Activated naive CD4-positive, alpha-beta T cell treated with anti-CD3 and anti-CD28 coated beads for 36 hours (primary cell): ENCODE results near the gene GZMH. TPM values are rescaled to one million over a fixed set of nuclear protein-coding genes. Genes with fewer than 3 reads are reported as not detected.
"Not testable (repeated sequence)": the region's sequence is repeated elsewhere in the genome, so short reads cannot be mapped to it uniquely, and the experiment has no call there.

Experiments
- CTCF ChIA-PET: fragments of 350-600 bp; sonication (Branson Sonifier 250); formaldehyde crosslinking; loops from one replicate; lab custom pipeline; 2021; ENCODE audit warnings: antibody characterized with exemption; lab: Charles Lee
- DNase-seq: peaks from one replicate; pipeline ENCODE4 v3.0.0-alpha.2; 2020
- H3K27ac Mint-ChIP-seq: one replicate; pipeline ENCODE4 v1.8.0; 2021; ENCODE audit warnings: mild to moderate bottlenecking, mixed read lengths
- H3K27me3 Mint-ChIP-seq: one replicate; pipeline ENCODE4 v1.8.0; 2021; ENCODE audit warnings: low read depth, mixed read lengths
- H3K36me3 Mint-ChIP-seq: one replicate; pipeline ENCODE4 v1.8.0; 2021; ENCODE audit warnings: low read depth, mixed read lengths
- H3K4me1 Mint-ChIP-seq: one replicate; pipeline ENCODE4 v1.8.0; 2021; ENCODE audit warnings: low read depth, mixed read lengths
- H3K4me3 Mint-ChIP-seq: one replicate; pipeline ENCODE4 v1.8.0; 2021; ENCODE audit warnings: mild to moderate bottlenecking, moderate library complexity, mixed read lengths
- H3K9me3 Mint-ChIP-seq: one replicate; pipeline ENCODE4 v1.8.0; 2021; ENCODE audit warnings: mixed read lengths
- intact Hi-C: fragments of 100-400 bp; cut with micrococcal nuclease; formaldehyde crosslinking; loops from one replicate; pipeline ENCODE4 v1.15.1; 2023
- total RNA-seq, 2 experiments: library from RNA; stranded (reverse); gene quantifications; one replicate each; pipeline ENCODE4 v1.2.3, GENCODE V29; 2021

Gene GZMH, protein sequence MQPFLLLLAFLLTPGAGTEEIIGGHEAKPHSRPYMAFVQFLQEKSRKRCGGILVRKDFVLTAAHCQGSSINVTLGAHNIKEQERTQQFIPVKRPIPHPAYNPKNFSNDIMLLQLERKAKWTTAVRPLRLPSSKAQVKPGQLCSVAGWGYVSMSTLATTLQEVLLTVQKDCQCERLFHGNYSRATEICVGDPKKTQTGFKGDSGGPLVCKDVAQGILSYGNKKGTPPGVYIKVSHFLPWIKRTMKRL
- total RNA-seq, result 10 to 100 TPM; 81.3 to 86.1 TPM

GRCh38 chr14:24609655-24610344 lies at the start of gene GZMH:
Gene GZMH, minus strand, starts transcription at chr14:24609685. Its CDS starts 72 bp downstream, at chr14:24609613.
- Mint-ChIP-seq H3K36me3 (peaks cover 5% of the 10 kb centered on the region), H3K27me3 (no peaks in the 10 kb centered on the region), H3K9me3 (peaks cover 1% of the 10 kb centered on the region), H3K4me3 (peak within 1 kb of the TSS; percentile 76), H3K4me1 (peaks cover 49% of the 10 kb centered on the region), H3K27ac (peak within 1 kb of the TSS; percentile 77)
- DNase-seq, result peak; percentile 54
- intact Hi-C loops, result loop anchor here (1.0 to 2.0 kb wide), 3 partner anchors 64 to 127 kb away; no protein-coding TSS in a partner anchor
- CTCF ChIA-PET, result interaction anchor here (1.0 to 2.4 kb wide), 4 partner anchors 65 to 128 kb away, joined by 4 to 13 read pairs (median 6); no protein-coding TSS in a partner anchor

- intact Hi-C loops, H3K27me3 Mint-ChIP-seq, CTCF ChIA-PET: not testable (repeated sequence)
Measured at GRCh38 chr14:24648361-24648760, 38.9 kb upstream of the GZMH start.

DNA sequence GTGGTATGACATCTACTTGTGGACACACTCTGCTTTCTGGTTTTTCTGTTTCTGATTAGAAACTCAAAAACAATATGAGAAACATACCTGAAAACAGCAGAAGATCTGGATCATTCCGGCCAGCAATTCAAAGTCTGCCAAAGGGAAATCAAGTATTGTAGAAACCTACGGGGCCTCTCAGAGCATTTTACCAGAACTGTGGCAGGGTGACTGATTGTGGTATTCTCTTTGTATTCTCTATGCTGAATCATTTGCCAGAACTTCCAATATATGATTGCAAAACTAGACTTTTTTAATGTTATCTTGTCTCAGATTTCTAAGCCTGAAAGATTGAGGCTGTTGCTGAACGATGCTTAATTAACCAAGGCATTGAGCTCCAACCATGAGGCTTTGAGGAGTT lies 30.4 kb upstream of the GZMH start:
- Mint-ChIP-seq H3K9me3 (no peaks in the 10 kb centered on the region), H3K4me1 (peaks cover 8% of the 10 kb centered on the region), H3K4me3 (no peak overlapping the region), H3K27me3 (no peaks in the 10 kb centered on the region), H3K36me3 (no peaks in the 10 kb centered on the region), H3K27ac (no peak overlapping the region)
- CTCF ChIA-PET, result interaction anchor here (1.2 kb wide), 1 partner anchor 13 kb away, joined by 4 read pairs; no protein-coding TSS in a partner anchor
- DNase-seq, result no peak
- intact Hi-C loops, result no loop called here

More at GRCh38 chr14:24648361-24648760, 38.9 kb upstream of the GZMH start:
- DNase-seq, H3K4me3 Mint-ChIP-seq, H3K4me1 Mint-ChIP-seq, H3K36me3 Mint-ChIP-seq, H3K9me3 Mint-ChIP-seq, H3K27ac Mint-ChIP-seq: not testable (repeated sequence)

DNA sequence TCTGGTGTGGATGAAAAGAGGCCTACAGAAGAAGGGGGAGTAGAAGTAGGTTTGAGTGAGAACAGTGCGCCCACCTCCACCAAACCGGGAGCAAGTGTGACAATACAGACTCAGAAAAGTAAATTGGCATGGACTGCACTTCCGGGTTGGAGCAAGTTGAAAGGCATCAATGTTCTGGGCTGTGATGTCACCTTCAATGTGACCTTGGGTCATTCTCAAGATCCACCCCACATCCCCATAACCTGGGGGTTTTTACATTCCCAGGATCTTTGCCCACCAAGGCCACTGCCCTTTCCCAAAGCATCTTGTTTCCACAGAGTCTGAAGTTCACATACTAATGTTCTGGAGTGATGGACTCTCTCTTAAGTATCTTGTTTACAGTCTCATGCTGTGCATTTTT lies 29.8 kb upstream of the GZMH start:
- no peak overlapping the region for H3K27ac Mint-ChIP-seq
- no peak for DNase-seq
- no peaks in the 10 kb centered on the region for H3K36me3 Mint-ChIP-seq
- H3K4me3 Mint-ChIP-seq, result no peak overlapping the region
- intact Hi-C loops, result no loop called here
- H3K9me3 Mint-ChIP-seq, result no peaks in the 10 kb centered on the region
- CTCF ChIA-PET, result no interaction called here
- H3K27me3 Mint-ChIP-seq, result no peaks in the 10 kb centered on the region
- H3K4me1 Mint-ChIP-seq, result peaks cover 10% of the 10 kb centered on the region

DNA sequence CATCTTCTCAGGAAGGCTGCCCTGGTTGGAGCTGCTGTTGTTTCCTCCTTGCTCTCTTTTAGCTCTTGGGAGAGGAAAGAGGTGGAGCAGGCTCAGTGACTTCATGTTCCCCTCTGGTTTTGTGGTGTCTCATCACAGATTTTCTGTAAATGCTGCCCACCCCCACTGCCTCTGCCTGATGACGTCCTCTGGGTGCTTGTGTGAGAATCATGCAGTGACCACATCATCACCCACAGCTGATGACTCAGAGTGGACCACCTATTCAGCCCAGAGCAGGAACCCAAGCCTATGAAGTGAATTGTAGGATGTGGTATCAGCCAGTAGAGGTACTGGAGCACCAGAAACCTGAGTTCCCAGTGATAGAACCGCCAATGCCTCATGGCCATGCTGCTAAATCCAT lies 24.7 kb upstream of the GZMH start, which contains the start of gene GZMB:
TSS of gene GZMB (minus strand) at position 33 of the 400 bp plus-strand sequence. CDS start at position 3, 30 bp downstream.
- H3K27me3 Mint-ChIP-seq, result no peaks in the 10 kb centered on the region
- intact Hi-C loops, result loop anchor here (1.0 kb wide), 1 partner anchor 39 kb away; no protein-coding TSS in a partner anchor
- CTCF ChIA-PET, result interaction anchor here (0.8 to 2.8 kb wide), 3 partner anchors 29 to 76 kb away, joined by 3 to 10 read pairs (median 3); no protein-coding TSS in a partner anchor
- peak within 1 kb of the TSS; percentile 72 for H3K4me3 Mint-ChIP-seq
- H3K9me3 Mint-ChIP-seq, result no peaks in the 10 kb centered on the region
- H3K36me3 Mint-ChIP-seq, result peaks cover 16% of the 10 kb centered on the region
- H3K27ac Mint-ChIP-seq, result peak within 1 kb of the TSS; percentile 84
- peak; percentile 81 for DNase-seq
- peaks cover 6% of the 10 kb centered on the region for H3K4me1 Mint-ChIP-seq

DNA sequence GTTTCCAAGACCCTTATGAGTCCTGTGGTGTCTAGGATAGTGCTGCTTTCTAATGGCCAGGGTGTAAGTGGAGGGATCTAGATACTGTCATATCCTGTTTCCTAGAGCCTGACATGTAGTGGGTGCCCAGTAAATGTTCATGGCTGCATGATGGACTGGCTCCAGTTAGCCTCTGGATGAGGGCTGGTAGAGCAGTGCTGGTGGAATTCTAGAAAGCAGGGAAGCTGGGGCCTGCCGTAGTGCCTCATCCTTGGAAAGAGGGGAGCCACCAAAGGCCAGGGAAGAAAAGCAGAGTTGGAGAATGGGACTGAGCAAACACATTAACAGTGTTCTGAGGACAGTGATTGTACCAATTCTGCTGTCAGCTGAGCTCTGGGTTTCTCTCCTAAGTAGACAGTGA lies 23.9 kb upstream of the GZMH start:
- CTCF ChIA-PET, result interaction anchor here (0.8 to 1.0 kb wide), 2 partner anchors 46 to 77 kb away, joined by 3 read pairs; no protein-coding TSS in a partner anchor
- intact Hi-C loops, result no loop called here
- Mint-ChIP-seq H3K36me3 (peaks cover 16% of the 10 kb centered on the region), H3K9me3 (no peaks in the 10 kb centered on the region), H3K27me3 (no peaks in the 10 kb centered on the region), H3K27ac (peak overlapping the region; percentile 84), H3K4me1 (peaks cover 6% of the 10 kb centered on the region), H3K4me3 (peak overlapping the region; percentile 70)
- DNase-seq, result no peak

DNA sequence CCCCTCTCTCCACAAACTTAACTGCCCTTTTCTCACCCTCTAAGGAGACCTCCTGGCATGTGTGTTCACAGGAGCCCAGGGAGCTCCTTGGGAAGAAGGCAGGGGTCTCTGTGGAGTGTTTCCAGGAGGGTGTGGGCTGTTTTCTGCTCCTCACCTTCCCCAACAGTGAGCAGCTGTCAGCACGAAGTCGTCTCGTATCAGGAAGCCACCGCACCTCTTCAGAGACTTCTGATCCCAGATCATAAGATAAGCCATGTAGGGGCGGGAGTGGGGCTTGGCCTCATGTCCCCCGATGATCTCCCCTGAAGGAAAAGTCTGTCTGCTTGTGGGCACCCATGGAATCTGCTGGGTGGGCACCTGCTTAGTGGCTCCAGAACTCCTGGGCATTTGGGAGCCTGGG lies 23.3 kb upstream of the GZMH start:
- Mint-ChIP-seq H3K9me3 (no peaks in the 10 kb centered on the region), H3K27ac (peak overlapping the region; percentile 84), H3K27me3 (no peaks in the 10 kb centered on the region), H3K4me3 (peak overlapping the region; percentile 70), H3K36me3 (peaks cover 16% of the 10 kb centered on the region), H3K4me1 (peaks cover 6% of the 10 kb centered on the region)
- intact Hi-C loops, result no loop called here
- no peak for DNase-seq
- CTCF ChIA-PET, result no interaction called here

GRCh38 chr14:24632336-24632735 lies 22.9 kb upstream of the GZMH start:
- Mint-ChIP-seq H3K4me1 (peaks cover 6% of the 10 kb centered on the region), H3K27me3 (no peaks in the 10 kb centered on the region), H3K9me3 (no peaks in the 10 kb centered on the region), H3K4me3 (peak overlapping the region; percentile 70), H3K27ac (peak overlapping the region; percentile 84), H3K36me3 (peaks cover 16% of the 10 kb centered on the region)
- intact Hi-C loops, result no loop called here
- CTCF ChIA-PET, result no interaction called here
- no peak for DNase-seq

GRCh38 chr14:24631749-24632335 lies 22.4 kb upstream of the GZMH start:
- peak overlapping the region; percentile 70 for H3K4me3 Mint-ChIP-seq
- intact Hi-C loops, result loop anchor here (2.0 kb wide), 1 partner anchor 27 kb away; no protein-coding TSS in a partner anchor
- H3K27me3 Mint-ChIP-seq, result no peaks in the 10 kb centered on the region
- CTCF ChIA-PET, result no interaction called here
- peaks cover 6% of the 10 kb centered on the region for H3K4me1 Mint-ChIP-seq
- no peak for DNase-seq
- H3K27ac Mint-ChIP-seq, result peak overlapping the region; percentile 84
- H3K36me3 Mint-ChIP-seq, result peaks cover 16% of the 10 kb centered on the region
- H3K9me3 Mint-ChIP-seq, result no peaks in the 10 kb centered on the region

DNA sequence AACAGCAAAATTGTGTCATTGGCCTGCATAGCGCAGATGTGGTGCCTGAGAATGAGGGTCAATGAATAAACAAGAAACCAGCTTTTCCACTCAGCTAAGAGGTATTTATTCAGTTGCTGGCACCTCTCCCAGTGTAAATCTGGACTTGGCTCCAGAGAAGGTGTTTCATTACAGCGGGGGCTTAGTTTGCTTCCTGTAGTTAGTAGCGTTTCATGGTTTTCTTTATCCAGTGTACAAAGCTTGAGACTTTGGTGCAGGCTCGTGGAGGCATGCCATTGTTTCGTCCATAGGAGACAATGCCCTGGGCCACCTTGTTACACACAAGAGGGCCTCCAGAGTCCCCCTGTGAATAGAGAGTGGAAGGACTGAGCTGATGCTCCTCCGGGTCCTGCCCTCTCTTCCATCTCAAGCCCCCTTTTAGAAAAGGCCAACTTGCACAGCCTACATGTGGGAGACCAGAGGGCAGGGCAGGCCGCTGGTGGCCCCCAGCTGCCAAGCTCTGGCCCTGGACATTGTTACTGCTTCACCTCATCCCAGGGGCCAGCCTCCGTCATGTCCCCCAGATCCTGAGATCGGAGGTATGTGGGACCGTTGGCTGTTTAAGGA lies 21.5 kb upstream of the GZMH start:
- DNase-seq, result no peak
- Mint-ChIP-seq H3K36me3 (peaks cover 16% of the 10 kb centered on the region), H3K4me3 (no peak overlapping the region), H3K9me3 (no peaks in the 10 kb centered on the region), H3K4me1 (peaks cover 4% of the 10 kb centered on the region), H3K27me3 (no peaks in the 10 kb centered on the region), H3K27ac (no peak overlapping the region)
- intact Hi-C loops, result loop anchor here (2.0 kb wide), 1 partner anchor 26 kb away; no protein-coding TSS in a partner anchor
- CTCF ChIA-PET, result no interaction called here

GRCh38 chr14:24630087-24630871 lies 20.8 kb upstream of the GZMH start:
- no peak for DNase-seq
- intact Hi-C loops, result loop anchor here (2.0 kb wide), 1 partner anchor 25 kb away; no protein-coding TSS in a partner anchor
- H3K27me3 Mint-ChIP-seq, result no peaks in the 10 kb centered on the region
- H3K4me3 Mint-ChIP-seq, result peak overlapping the region; percentile 25
- peak overlapping the region; percentile 64 for H3K27ac Mint-ChIP-seq
- H3K9me3 Mint-ChIP-seq, result no peaks in the 10 kb centered on the region
- peaks cover 16% of the 10 kb centered on the region for H3K36me3 Mint-ChIP-seq
- H3K4me1 Mint-ChIP-seq, result peaks cover 4% of the 10 kb centered on the region
- CTCF ChIA-PET, result no interaction called here
